SK-N-SH (cell line): ENCODE data around the gene CKS2. TPM values are rescaled to one million over a fixed set of nuclear protein-coding genes. Genes with fewer than 3 reads are reported as not detected.

Experiments used
- CTCF ChIA-PET: fragments of 300-600, 350-600 bp; formaldehyde crosslinking; extraction: SDS; loops from one replicate; lab custom pipeline; 2021; lab: Yijun Ruan, JAX
- POLR2A ChIA-PET: fragments of 350-600 bp; sonication (Branson Sonifier 250); formaldehyde crosslinking; extraction: SDS; loops from one replicate; lab custom pipeline; 2020; ENCODE audit warnings: antibody characterized with exemption, inconsistent platforms; lab: Yijun Ruan, JAX
- DNase-seq: peaks from one replicate; pipeline ENCODE4 v3.0.0; 2012
- H2AFZ ChIP-seq: fragments of 200-600 bp; sonication (generic); 2 replicates; pipeline ENCODE4 v1.8.1; 2016; ENCODE audit warnings: antibody characterized with exemption, mild to moderate bottlenecking, low read depth
- H3F3A ChIP-seq: fragments of 200-600 bp; sonication (generic); replicated peaks from 2 replicates; pipeline ENCODE3; 2016; ENCODE audit warnings: antibody characterized with exemption, mild to moderate bottlenecking; ENCODE audit not compliant: insufficient read depth
- H3K27ac ChIP-seq, 2 experiments: fragments of 200-500 bp in 1 of 2; fragments of 200-600 bp in 1 of 2; sonication (Bioruptor generic) in 1 of 2; sonication (generic), shearing (Covaris generic) in 1 of 2; 2 replicates each; pipeline versions ENCODE4 v1.5.1 to v1.6.1; 2014 to 2016; ENCODE audit warnings: low read depth in 2 of 2, inconsistent platforms in 1 of 2, low read length in 1 of 2, mild to moderate bottlenecking in 1 of 2, mixed read lengths in 1 of 2
- H3K27me3 ChIP-seq: fragments of 200-600 bp; sonication (generic), shearing (Covaris generic); 2 replicates; pipeline ENCODE4 v1.6.1; 2016; ENCODE audit warnings: mixed run types; ENCODE audit not compliant: insufficient read depth
- H3K36me3 ChIP-seq, 2 experiments: fragments of 200-500 bp in 1 of 2; fragments of 200-600 bp in 1 of 2; sonication (Bioruptor generic) in 1 of 2; sonication (generic) in 1 of 2; replicated peaks in 1 of 2; 2 replicates each; pipeline versions ENCODE3 to v1.5.1; 2014 to 2016; ENCODE audit warnings: low read length in 1 of 2, mild to moderate bottlenecking in 1 of 2; ENCODE audit not compliant: insufficient read depth in 2 of 2, control insufficient read depth in 1 of 2
- H3K4me1 ChIP-seq, 2 experiments: fragments of 200-500 bp in 1 of 2; fragments of 200-600 bp in 1 of 2; sonication (Bioruptor generic) in 1 of 2; sonication (generic), shearing (Covaris generic) in 1 of 2; 2 replicates each; pipeline versions ENCODE4 v1.5.1 to v1.6.1; 2014 to 2016; ENCODE audit warnings: low read depth in 1 of 2, low read length in 1 of 2, mixed run types in 1 of 2; ENCODE audit not compliant: insufficient read depth in 2 of 2, control insufficient read depth in 1 of 2
- H3K4me2 ChIP-seq: fragments of 200-600 bp; sonication (generic), shearing (Covaris generic); 2 replicates; pipeline ENCODE4 v1.6.1; 2017; ENCODE audit warnings: mixed run types
- H3K4me3 ChIP-seq, 2 experiments: fragments of 200-500 bp in 1 of 2; fragments of 200-600 bp in 1 of 2; sonication (Bioruptor generic) in 1 of 2; sonication (generic), shearing (Covaris generic) in 1 of 2; 2 replicates each; pipeline versions ENCODE4 v1.5.1 to v1.8.1; 2014 to 2016; ENCODE audit warnings: low read depth in 2 of 2, inconsistent platforms in 1 of 2, low read length in 1 of 2, mild to moderate bottlenecking in 1 of 2, mixed read lengths in 1 of 2, moderate library complexity in 1 of 2
- H3K79me2 ChIP-seq: fragments of 200-600 bp; sonication (generic); 2 replicates; pipeline ENCODE4 v1.8.1; 2017; ENCODE audit warnings: mild to moderate bottlenecking; ENCODE audit not compliant: insufficient read depth
- H3K9ac ChIP-seq: fragments of 200-600 bp; sonication (generic); 2 replicates; pipeline ENCODE4 v1.6.1; 2017; ENCODE audit warnings: mixed run types
- H3K9me2 ChIP-seq: fragments of 200-600 bp; sonication (generic); 2 replicates; pipeline ENCODE4 v1.6.1; 2017; ENCODE audit warnings: mixed run types
- H3K9me3 ChIP-seq: fragments of 200-600 bp; sonication (generic); 2 replicates; pipeline ENCODE4 v1.6.1; 2017; ENCODE audit warnings: mixed run types, mild to moderate bottlenecking, moderate library complexity
- H4K20me1 ChIP-seq: fragments of 200-600 bp; sonication (generic); 2 replicates; pipeline ENCODE4 v1.6.1; 2017; ENCODE audit warnings: mild to moderate bottlenecking, mixed run types; ENCODE audit not compliant: insufficient read depth
- CHD2 ChIP-seq: fragments of 150-350 bp; IDR thresholded peaks from 2 replicates; pipeline ENCODE4 v1.6.1; 2018; ENCODE audit warnings: low read length; ENCODE audit not compliant: partially characterized antibody
- CTCF ChIP-seq: fragments of 200-600 bp; sonication (generic); IDR thresholded peaks from 2 replicates; pipeline ENCODE4 v1.6.1; 2017; ENCODE audit warnings: antibody characterized with exemption, mild to moderate bottlenecking, moderate library complexity
- EZH2phosphoT487 ChIP-seq: fragments of 200-600 bp; sonication (generic); IDR thresholded peaks from 2 replicates; pipeline ENCODE4 v1.6.1; 2017; ENCODE audit warnings: low read depth, mixed run types, mild to moderate bottlenecking, antibody characterized with exemption, moderate library complexity, borderline replicate concordance
- FOXM1 ChIP-seq: IDR thresholded peaks from 2 replicates; pipeline ENCODE4 v1.4.0; 2012; ENCODE audit warnings: low read depth, mild to moderate bottlenecking
- GABPA ChIP-seq: IDR thresholded peaks from 2 replicates; pipeline ENCODE4 v1.4.0; 2012; ENCODE audit warnings: low read depth, mild to moderate bottlenecking
- NFIC ChIP-seq: IDR thresholded peaks from 2 replicates; pipeline ENCODE4 v1.4.0; 2012; ENCODE audit warnings: borderline replicate concordance
- PBX3 ChIP-seq: IDR thresholded peaks from 2 replicates; pipeline ENCODE4; 2012
- RCOR1 ChIP-seq: fragments of 150-350 bp; IDR thresholded peaks from 2 replicates; pipeline ENCODE4 v1.6.1; 2017; ENCODE audit warnings: antibody characterized with exemption, low read length
- REST ChIP-seq: IDR thresholded peaks from 2 replicates; pipeline ENCODE4 v1.6.1; 2012; ENCODE audit warnings: mild to moderate bottlenecking, low read depth, low read length, moderate library complexity
- RXRA ChIP-seq: IDR thresholded peaks from 2 replicates; pipeline ENCODE4 v1.4.0; 2012; ENCODE audit warnings: low read depth, mild to moderate bottlenecking, borderline replicate concordance
- SMC3 ChIP-seq: IDR thresholded peaks from 2 replicates; pipeline ENCODE4 v1.6.1; 2012; ENCODE audit warnings: low read depth, low read length, improper control_type of control experiment
- TAF1 ChIP-seq: IDR thresholded peaks from 2 replicates; pipeline ENCODE4 v1.6.1; 2012; ENCODE audit warnings: low read depth, mild to moderate bottlenecking, low read length, moderate library complexity, borderline replicate concordance
- USF1 ChIP-seq: IDR thresholded peaks from 2 replicates; pipeline ENCODE4 v1.4.0; 2012; ENCODE audit warnings: low read depth, borderline replicate concordance
- YY1 ChIP-seq: IDR thresholded peaks from 2 replicates; pipeline ENCODE4 v1.4.0; 2012; ENCODE audit warnings: low read depth, mild to moderate bottlenecking
- ZBTB33 ChIP-seq: IDR thresholded peaks from 2 replicates; pipeline ENCODE4 v1.4.0; 2012; ENCODE audit warnings: low read depth, borderline replicate concordance
- WGBS: methylation state at CpG from one replicate; pipeline ENCODE4 v1.1.6; 2017; ENCODE audit warnings: low lambda C conversion rate; 5-methylcytosine and 5-hydroxymethylcytosine counted together
- polyA plus RNA-seq, 3 experiments: library from polyadenylated mRNA; depleted of rRNA; stranded (reverse); fragments of >200 nt; gene quantifications; 2 replicates each; pipeline ENCODE4 v1.2.3, GENCODE V29; 2012

CKS2 gene
- polyA plus RNA-seq, 1 of the 3 experiments (the other 2 are of a cell fraction): 362 TPM

GRCh38 chr9:89284076-89284475 is 26.9 kb upstream of the CKS2 start:
- H3K79me2 ChIP-seq: no peaks in the 10 kb centered on the region
- WGBS: 89% methylated on average over 7 of the region's 7 CpGs
- H3K27me3 ChIP-seq: no peaks in the 10 kb centered on the region
- no peaks in the 10 kb centered on the region for H3K36me3 ChIP-seq
- H3K9ac ChIP-seq: no peak overlapping the region
- no peak overlapping the region for H3K27ac ChIP-seq
- POLR2A ChIA-PET: no interaction called here
- DNase-seq: no peak
- H3K4me2 ChIP-seq: no peak overlapping the region
- H2AFZ ChIP-seq: no peak overlapping the region
- no peaks in the 10 kb centered on the region for H3F3A ChIP-seq
- no peak overlapping the region for H3K4me3 ChIP-seq
- H3K4me1 ChIP-seq: no peaks in the 10 kb centered on the region
- CTCF ChIA-PET: no interaction called here
- no peak for TF ChIP-seq RCOR1
- no peak for TF ChIP-seq NFIC
- TF ChIP-seq ZBTB33: no peak
- no peak for TF ChIP-seq CHD2
- no peak for TF ChIP-seq FOXM1
- TF ChIP-seq USF1: no peak
- TF ChIP-seq SMC3: no peak
- no peak for TF ChIP-seq GABPA
- no peak for TF ChIP-seq CTCF
- no peak for TF ChIP-seq PBX3
- no peaks in the 10 kb centered on the region for H4K20me1 ChIP-seq
- no peaks in the 10 kb centered on the region for H3K9me3 ChIP-seq
- no peaks in the 10 kb centered on the region for H3K9me2 ChIP-seq

- no peaks in the 10 kb centered on the region for H3K27me3 ChIP-seq
- H3K9me3 ChIP-seq: no peaks in the 10 kb centered on the region
- H2AFZ ChIP-seq: no peak overlapping the region
- WGBS: 91% methylated on average over 2 of the region's 2 CpGs
- no peak for DNase-seq
- CTCF ChIA-PET: interaction anchor here (0.6 kb wide), 1 partner anchor 22 kb away, joined by 3 read pairs; no protein-coding TSS in a partner anchor
- no peaks in the 10 kb centered on the region for H3K79me2 ChIP-seq
- H3F3A ChIP-seq: no peaks in the 10 kb centered on the region
- no peaks in the 10 kb centered on the region for H3K9me2 ChIP-seq
- no peak overlapping the region for H3K27ac ChIP-seq
- POLR2A ChIA-PET: no interaction called here
- no peaks in the 10 kb centered on the region for H3K4me1 ChIP-seq
- no peak overlapping the region for H3K4me2 ChIP-seq
- no peak overlapping the region for H3K9ac ChIP-seq
- no peaks in the 10 kb centered on the region for H4K20me1 ChIP-seq
- no peak overlapping the region for H3K4me3 ChIP-seq
- H3K36me3 ChIP-seq: no peaks in the 10 kb centered on the region
- TF ChIP-seq FOXM1 (no peak), SMC3 (no peak), YY1 (no peak), TAF1 (no peak), RXRA (no peak), EZH2phosphoT487 (no peak), NFIC (no peak), REST (no peak), PBX3 (no peak)
Observed at GRCh38 chr9:89291741-89292140, 19.3 kb upstream of the CKS2 start.
